DND-41 (cell line): ENCODE measurements around the gene AADACL2.

ENCODE experiments used
- ATAC-seq: fragments of 200-7000 bp; cut with Tn5 transposase; 3 replicates; pipeline ENCODE4 v1.9.1; 2021; ENCODE audit warnings: low read depth; ENCODE audit not compliant: insufficient read depth
- DNase-seq: peaks from one replicate; pipeline ENCODE4 v3.0.0-alpha.2; 2020
- H2AFZ ChIP-seq: 2 replicates; pipeline ENCODE4 v1.6.0; 2012; ENCODE audit warnings: low read depth, low read length
- H3K27ac ChIP-seq: 2 replicates; pipeline ENCODE4 v1.5.1; 2012; ENCODE audit warnings: low read length, inconsistent platforms
- H3K27me3 ChIP-seq: fragments of 200-600 bp; sonication (generic); 2 replicates; pipeline ENCODE4 v1.6.0; 2012; ENCODE audit warnings: low read length, mild to moderate bottlenecking, inconsistent platforms; ENCODE audit not compliant: insufficient read depth, poor library complexity
- H3K36me3 ChIP-seq: 2 replicates; pipeline ENCODE4 v1.5.1; 2012; ENCODE audit warnings: low read length, inconsistent platforms; ENCODE audit not compliant: insufficient read depth
- H3K4me1 ChIP-seq: 2 replicates; pipeline ENCODE4 v1.5.1; 2012; ENCODE audit warnings: mild to moderate bottlenecking, low read length; ENCODE audit not compliant: insufficient read depth
- H3K4me2 ChIP-seq: 2 replicates; pipeline ENCODE4 v1.6.0; 2012; ENCODE audit warnings: mild to moderate bottlenecking, moderate library complexity, low read length, inconsistent platforms; ENCODE audit not compliant: insufficient read depth
- H3K4me3 ChIP-seq, 2 experiments: fragments of 200-600 bp in 1 of 2; shearing (Covaris generic) in 1 of 2; 2 replicates each; pipeline ENCODE4 v1.5.1; 2012 to 2016; ENCODE audit warnings: inconsistent platforms in 2 of 2, low read length in 2 of 2, mild to moderate bottlenecking in 2 of 2, low read depth in 1 of 2, moderate library complexity in 1 of 2
- H3K79me2 ChIP-seq: 2 replicates; pipeline ENCODE4 v1.6.0; 2012; ENCODE audit warnings: low read length, inconsistent platforms; ENCODE audit not compliant: insufficient read depth
- H3K9ac ChIP-seq: 2 replicates; pipeline ENCODE4 v1.6.0; 2012; ENCODE audit warnings: low read depth, mild to moderate bottlenecking, inconsistent platforms, low read length, moderate library complexity
- H3K9me3 ChIP-seq: 2 replicates; pipeline ENCODE4 v1.5.1; 2012; ENCODE audit warnings: low read length, moderate library complexity, mild to moderate bottlenecking, inconsistent platforms; ENCODE audit not compliant: insufficient read depth, severe bottlenecking
- H4K20me1 ChIP-seq: 2 replicates; pipeline ENCODE4 v1.6.0; 2012; ENCODE audit warnings: low read length; ENCODE audit not compliant: insufficient read depth
- CTCF ChIP-seq: IDR thresholded peaks from 2 replicates; pipeline ENCODE4 v1.5.1; 2012; ENCODE audit warnings: borderline replicate concordance, low read length, moderate library complexity, mild to moderate bottlenecking; ENCODE audit not compliant: poor library complexity, severe bottlenecking; ENCODE audit errors: extremely low read depth
- EZH2 ChIP-seq: IDR thresholded peaks from 3 replicates; pipeline ENCODE4 v1.6.1; 2012; ENCODE audit warnings: borderline replicate concordance, low read depth, mild to moderate bottlenecking, moderate library complexity, low read length, inconsistent platforms; ENCODE audit not compliant: severe bottlenecking

AADACL2 gene

DNA sequence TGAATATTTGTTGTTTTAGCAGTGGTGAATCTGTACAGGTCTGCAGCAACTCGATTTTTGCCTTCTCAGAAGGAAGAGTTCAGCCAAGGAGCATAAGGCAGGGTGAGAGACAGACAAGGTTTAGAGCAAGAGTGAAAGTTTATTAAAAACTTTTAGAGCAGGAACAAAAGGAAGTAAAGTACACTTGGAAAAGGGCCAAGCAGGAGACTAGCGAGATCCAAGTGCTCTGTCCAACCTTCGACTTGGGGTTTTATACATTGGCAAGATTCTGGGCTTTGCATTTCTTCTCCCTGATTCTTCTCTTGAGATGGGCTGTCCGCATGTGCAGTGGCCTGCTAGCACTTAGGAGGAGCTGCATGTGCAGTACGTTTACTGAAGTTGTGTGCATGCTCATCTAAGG lies 46.7 kb upstream of the AADACL2 start:
- H3K79me2 ChIP-seq = no peaks in the 10 kb centered on the region
- H3K9ac ChIP-seq = no peak overlapping the region
- ATAC-seq (no peak), DNase-seq (no peak)
- H3K9me3 ChIP-seq = no peaks in the 10 kb centered on the region
- H3K4me3 ChIP-seq = no peak overlapping the region
- H3K4me2 ChIP-seq = no peak overlapping the region
- no peaks in the 10 kb centered on the region for H4K20me1 ChIP-seq
- no peak overlapping the region for H2AFZ ChIP-seq
- H3K36me3 ChIP-seq = no peaks in the 10 kb centered on the region
- H3K4me1 ChIP-seq = no peaks in the 10 kb centered on the region
- no peaks in the 10 kb centered on the region for H3K27me3 ChIP-seq
- H3K27ac ChIP-seq = no peak overlapping the region
- TF ChIP-seq CTCF = no peak
- no peak for TF ChIP-seq EZH2

GRCh38 chr3:151688571-151688970 lies 45.2 kb upstream of the AADACL2 start:
- H3K27ac ChIP-seq = no peak overlapping the region
- DNase-seq = no peak

DNA sequence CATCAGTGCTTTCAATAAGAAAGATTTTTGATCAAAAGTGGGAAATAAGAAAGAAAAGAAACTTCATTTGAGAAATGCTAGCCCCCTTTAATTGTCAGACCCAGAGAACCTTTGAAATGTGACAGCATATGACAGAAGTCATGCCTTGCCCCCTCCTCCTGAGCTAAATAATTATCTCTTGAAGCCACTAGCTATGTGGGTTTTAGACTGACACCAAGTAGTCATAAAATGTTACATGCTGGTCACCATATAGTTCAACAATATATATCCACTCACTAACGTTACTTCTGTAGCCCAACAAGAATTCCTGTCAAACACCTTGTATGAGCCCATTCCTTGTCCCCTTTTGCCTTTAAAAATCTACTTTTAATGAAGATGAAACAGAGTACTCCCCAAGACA lies 43.1 kb upstream of the AADACL2 start:
- H3K36me3 ChIP-seq = no peaks in the 10 kb centered on the region
- TF ChIP-seq EZH2 = no peak
- no peak for TF ChIP-seq CTCF

More at GRCh38 chr3:151688571-151688970, 45.2 kb upstream of the AADACL2 start:
- H2AFZ ChIP-seq = no peak overlapping the region
- no peak overlapping the region for H3K4me2 ChIP-seq
- H4K20me1 ChIP-seq = no peaks in the 10 kb centered on the region
- no peak for ATAC-seq
- H3K27me3 ChIP-seq = no peaks in the 10 kb centered on the region
- H3K36me3 ChIP-seq = no peaks in the 10 kb centered on the region
- H3K79me2 ChIP-seq = no peaks in the 10 kb centered on the region
- TF ChIP-seq EZH2 = no peak
- H3K9me3 ChIP-seq = no peaks in the 10 kb centered on the region
- H3K9ac ChIP-seq = no peak overlapping the region
- H3K4me3 ChIP-seq = no peak overlapping the region
- H3K4me1 ChIP-seq = no peaks in the 10 kb centered on the region

DNA sequence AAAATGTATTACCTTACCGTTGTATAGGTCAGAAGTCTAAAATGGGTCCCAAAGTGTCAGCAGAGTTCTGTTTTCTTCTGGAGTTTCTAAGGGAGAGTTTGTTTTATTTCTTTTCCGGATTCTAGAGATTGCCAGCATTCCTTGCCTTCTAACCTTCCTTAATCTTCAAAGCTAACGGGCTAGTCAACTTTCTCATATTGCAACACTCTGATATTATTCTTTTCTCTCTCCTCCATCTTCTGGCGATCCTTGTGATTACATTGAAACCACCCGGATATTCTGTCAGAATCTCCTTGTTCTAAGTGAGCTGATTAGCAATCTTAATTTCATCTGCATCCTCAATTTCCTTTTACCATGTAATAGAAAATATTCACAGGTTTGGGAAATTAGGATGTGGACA lies 36.2 kb upstream of the AADACL2 start:
- Histone ChIP-seq H4K20me1 (no peaks in the 10 kb centered on the region), H3K36me3 (no peaks in the 10 kb centered on the region), H2AFZ (no peak overlapping the region), H3K9ac (no peak overlapping the region), H3K9me3 (peaks cover 5% of the 10 kb centered on the region), H3K79me2 (no peaks in the 10 kb centered on the region), H3K27ac (no peak overlapping the region), H3K27me3 (no peaks in the 10 kb centered on the region), H3K4me3 (no peak overlapping the region), H3K4me1 (no peaks in the 10 kb centered on the region), H3K4me2 (no peak overlapping the region)
- no peak for ATAC-seq
- TF ChIP-seq EZH2 = no peak
- no peak for TF ChIP-seq CTCF
- DNase-seq = no peak

More for the DNA sequence above, 43.1 kb upstream of the AADACL2 start:
- Histone ChIP-seq H3K4me2 (no peak overlapping the region), H3K9me3 (no peaks in the 10 kb centered on the region), H3K27ac (no peak overlapping the region), H3K79me2 (no peaks in the 10 kb centered on the region), H4K20me1 (no peaks in the 10 kb centered on the region), H3K27me3 (no peaks in the 10 kb centered on the region), H2AFZ (no peak overlapping the region), H3K9ac (no peak overlapping the region), H3K4me1 (no peaks in the 10 kb centered on the region), H3K4me3 (no peak overlapping the region)
- DNase-seq (no peak), ATAC-seq (no peak)
